Measurements from ENCODE around the gene RSAD1. TPM values are rescaled to one million over a fixed set of nuclear protein-coding genes. Genes with fewer than 3 reads are reported as not detected.

RSAD1 gene
- total and polyA plus RNA-seq, 4 donors, result 17.2 to 54.7 (median 34.5) TPM

DNA sequence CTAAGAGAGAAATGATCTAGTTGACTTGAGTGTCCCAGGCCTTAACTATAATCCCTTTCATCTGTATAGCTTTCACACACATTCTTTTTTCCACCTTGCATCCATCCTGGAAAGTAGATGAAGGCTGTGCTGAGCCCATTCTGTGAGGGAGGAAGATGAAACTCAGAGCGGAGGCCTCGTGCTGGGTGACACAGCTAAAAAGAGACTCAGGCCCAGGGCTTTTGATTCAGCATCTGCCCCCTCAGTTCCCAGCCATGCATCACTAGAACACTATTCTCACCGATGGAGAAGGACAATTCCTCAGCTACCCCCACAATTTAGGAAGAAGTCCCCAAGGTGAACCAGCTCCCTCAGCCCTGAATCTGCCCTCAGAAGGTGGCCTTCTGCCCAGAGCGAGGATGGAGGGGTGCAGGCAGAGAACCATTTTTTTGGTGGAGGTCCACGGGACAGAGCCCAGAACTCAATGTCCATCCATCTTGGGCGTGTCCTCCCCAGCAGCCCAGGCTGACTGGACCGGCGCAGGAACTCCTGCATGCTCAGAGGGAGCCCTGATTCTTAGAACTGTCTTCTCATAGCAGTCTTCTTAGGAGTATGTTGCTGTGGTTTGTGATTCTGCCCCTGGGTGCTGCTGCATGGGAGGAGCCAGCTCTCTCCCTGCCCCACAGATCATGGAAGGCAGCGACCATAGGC is 23.8 kb downstream of the RSAD1 start:
- no peaks in the 10 kb centered on the region for H3K36me3 ChIP-seq (ENCODE audit: control insufficient read depth, insufficient read depth, low read length)
- no peak overlapping the region for H3K4me3 ChIP-seq (ENCODE audit: low read depth, low read length)
- H3K4me1 ChIP-seq (ENCODE audit: control insufficient read depth, insufficient read depth, low read length), result no peaks in the 10 kb centered on the region
- H3K27ac ChIP-seq (ENCODE audit: low read depth, low read length), result no peak overlapping the region
- no peaks in the 10 kb centered on the region for H3K27me3 ChIP-seq (ENCODE audit: control insufficient read depth, insufficient read depth, low read length)
- no peaks in the 10 kb centered on the region for H3K9me3 ChIP-seq (ENCODE audit: control insufficient read depth, insufficient read depth, low read length)
- DNase-seq (ENCODE audit: low read depth in 4 of 6, low spot score in 6 of 6), result no peak
- 91% methylated on average over 7 of the region's 9 CpGs for WGBS (ENCODE audit: insufficient coverage)

DNA sequence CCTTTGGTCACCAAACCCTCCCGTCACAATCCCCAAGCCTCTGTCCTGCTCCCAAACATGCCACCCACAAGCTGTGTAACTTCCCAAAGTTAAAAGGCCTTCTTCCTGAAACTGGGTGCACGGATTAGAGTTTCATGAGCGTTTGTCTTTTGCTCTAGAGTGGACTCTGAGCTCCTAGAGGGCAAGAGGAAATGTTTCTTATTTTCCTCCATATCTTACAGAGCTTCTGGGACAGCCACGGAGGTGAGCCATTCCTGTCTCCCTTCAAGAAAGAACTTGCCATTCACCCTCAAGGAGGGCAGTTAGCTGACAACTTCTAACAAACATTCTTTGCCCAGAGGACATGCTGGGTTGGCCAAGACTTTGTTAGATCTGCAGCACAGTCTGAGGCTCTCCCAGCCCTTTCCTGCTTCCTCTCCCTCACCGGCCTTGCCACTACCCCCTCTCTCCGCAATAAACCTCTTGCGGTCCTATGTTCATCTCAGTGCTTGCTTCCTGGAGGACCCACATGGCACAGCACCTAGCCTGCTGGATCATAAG is 27.0 kb downstream of the RSAD1 start:
- H3K36me3 ChIP-seq (ENCODE audit: control insufficient read depth, insufficient read depth, low read length), result no peaks in the 10 kb centered on the region
- H3K27me3 ChIP-seq (ENCODE audit: control insufficient read depth, insufficient read depth, low read length), result no peaks in the 10 kb centered on the region
- H3K4me1 ChIP-seq (ENCODE audit: control insufficient read depth, insufficient read depth, low read length), result peaks cover 22% of the 10 kb centered on the region
- no peaks in the 10 kb centered on the region for H3K9me3 ChIP-seq (ENCODE audit: control insufficient read depth, insufficient read depth, low read length)
- 78% methylated on average over 4 of the region's 7 CpGs for WGBS (ENCODE audit: insufficient coverage)
- no peak overlapping the region for H3K27ac ChIP-seq (ENCODE audit: low read depth, low read length)
- no peak overlapping the region for H3K4me3 ChIP-seq (ENCODE audit: low read depth, low read length)
- DNase-seq (ENCODE audit: low read depth in 4 of 6, low spot score in 6 of 6), result no peak

DNA sequence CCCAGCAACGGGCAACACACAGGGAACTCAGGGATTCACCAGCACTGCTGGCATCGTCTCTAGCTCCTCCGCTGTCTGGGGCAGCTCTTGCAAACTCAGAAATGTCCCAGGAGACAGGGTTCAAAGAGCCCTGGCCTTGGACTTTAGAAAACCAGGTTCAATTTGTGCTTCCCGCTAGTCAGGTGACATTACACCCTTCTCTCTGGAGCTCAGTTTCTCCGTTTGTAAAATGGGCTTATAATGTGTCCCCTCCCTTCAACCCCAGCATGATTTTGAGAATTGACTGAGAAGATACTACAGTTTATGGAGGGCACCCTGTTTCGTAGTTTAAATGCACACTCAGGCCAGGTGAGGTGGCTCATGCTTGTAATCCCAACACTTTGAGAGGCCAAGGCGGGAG is 27.6 kb downstream of the RSAD1 start:
- WGBS (ENCODE audit: insufficient coverage), result 89% methylated on average over 4 of the region's 7 CpGs
- Histone ChIP-seq H3K9me3 (ENCODE audit: control insufficient read depth, insufficient read depth, low read length) (no peaks in the 10 kb centered on the region), H3K27ac (ENCODE audit: low read depth, low read length) (no peak overlapping the region), H3K36me3 (ENCODE audit: control insufficient read depth, insufficient read depth, low read length) (no peaks in the 10 kb centered on the region), H3K4me3 (ENCODE audit: low read depth, low read length) (no peak overlapping the region), H3K4me1 (ENCODE audit: control insufficient read depth, insufficient read depth, low read length) (peaks cover 22% of the 10 kb centered on the region), H3K27me3 (ENCODE audit: control insufficient read depth, insufficient read depth, low read length) (no peaks in the 10 kb centered on the region)
- no peak for DNase-seq (ENCODE audit: low read depth in 4 of 6, low spot score in 6 of 6)

DNA sequence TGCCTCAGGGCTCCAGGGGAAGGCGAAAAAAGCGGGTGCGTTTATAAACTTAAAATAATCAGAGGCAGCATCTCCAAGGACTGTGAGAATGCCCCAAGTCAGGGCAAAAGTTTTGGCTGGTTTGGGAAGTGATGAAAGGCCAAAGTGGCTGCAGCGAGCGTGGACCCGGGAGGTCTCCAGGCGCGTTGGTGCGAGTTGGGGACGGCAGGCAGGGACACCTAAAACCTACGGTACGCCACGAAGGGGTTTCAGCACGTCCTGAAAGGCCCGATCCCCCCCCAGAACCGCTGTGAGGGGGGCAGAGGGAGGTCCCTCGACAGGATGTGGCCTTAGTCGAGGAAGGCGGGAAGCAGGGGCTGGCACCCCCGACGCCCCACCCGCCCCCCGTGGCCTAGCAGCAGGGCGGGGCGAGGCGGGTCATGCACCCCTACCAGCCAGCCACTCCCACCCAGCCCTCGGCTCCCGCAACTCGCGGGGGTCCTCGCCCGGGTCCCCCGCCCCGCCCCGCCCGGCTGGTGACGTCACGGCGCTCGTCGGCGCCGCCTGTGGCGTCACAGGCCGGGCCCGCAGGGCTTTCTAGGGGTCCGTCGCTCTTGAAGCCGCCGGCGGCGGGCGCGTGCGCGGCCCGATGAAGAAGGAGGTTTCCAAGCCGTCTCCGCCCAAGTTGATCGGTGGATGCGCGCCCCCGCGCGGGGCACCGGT is 29.4 kb downstream of the RSAD1 start, which contains the start of gene MYCBPAP:
Gene MYCBPAP (plus strand): TSS at position 569 of the 702 bp plus-strand sequence. CDS start 236 bp downstream, outside the sequence.
- Histone ChIP-seq H3K4me3 (ENCODE audit: low read depth, low read length) (peak within 1 kb of the TSS; percentile 62), H3K4me1 (ENCODE audit: control insufficient read depth, insufficient read depth, low read length) (peaks cover 22% of the 10 kb centered on the region), H3K36me3 (ENCODE audit: control insufficient read depth, insufficient read depth, low read length) (no peaks in the 10 kb centered on the region), H3K9me3 (ENCODE audit: control insufficient read depth, insufficient read depth, low read length) (no peaks in the 10 kb centered on the region), H3K27me3 (ENCODE audit: control insufficient read depth, insufficient read depth, low read length) (no peaks in the 10 kb centered on the region), H3K27ac (ENCODE audit: low read depth, low read length) (peak within 1 kb of the TSS; percentile 69)
- WGBS (ENCODE audit: insufficient coverage), result 6% methylated on average over 62 of the region's 66 CpGs
- DNase-seq (ENCODE audit: low read depth in 4 of 6, low spot score in 6 of 6), result peak; percentile 62 to 95 (median 79)

DNA sequence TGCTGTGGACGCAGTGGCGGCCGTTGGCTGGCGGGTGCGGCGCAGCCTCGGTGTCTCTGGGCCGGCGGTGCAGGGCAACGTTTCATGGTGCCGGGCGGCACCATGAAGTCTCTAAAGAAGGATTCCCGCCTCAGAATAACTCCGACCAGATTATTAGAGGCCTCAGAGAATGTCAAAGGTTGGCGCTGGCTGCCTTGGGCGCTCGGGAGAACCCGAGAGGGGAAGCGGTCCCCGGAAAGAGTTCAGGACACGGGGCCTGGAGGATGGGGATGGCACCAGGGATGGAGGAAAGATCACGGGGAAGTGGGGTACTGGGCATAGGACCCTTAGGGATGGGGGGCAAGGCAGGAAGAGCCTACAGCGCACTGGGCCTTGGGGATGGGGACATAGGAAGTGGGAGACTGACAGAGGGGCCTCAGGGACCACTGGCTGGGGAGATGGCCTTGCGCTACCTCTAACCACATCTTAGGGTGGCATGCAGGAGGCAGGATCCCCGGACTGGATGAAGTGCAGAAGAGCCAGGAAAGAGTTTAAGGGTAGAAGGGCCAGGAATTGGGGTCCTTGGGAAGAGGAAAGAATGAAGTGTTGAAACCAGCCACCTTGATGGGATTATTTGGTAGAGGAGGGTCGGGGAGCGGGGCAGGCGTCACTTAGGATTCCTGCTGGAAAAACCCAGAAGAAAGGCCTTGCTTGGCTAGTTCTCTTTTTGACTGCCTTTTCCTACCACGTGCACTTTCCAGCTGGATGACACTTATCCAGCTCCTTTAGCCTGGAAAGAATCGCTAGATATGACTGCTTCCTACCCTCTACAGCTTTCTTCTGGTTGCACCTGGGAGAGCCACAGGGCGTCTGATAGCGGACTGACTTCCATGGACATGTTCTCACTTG is 30.2 kb downstream of the RSAD1 start:
- WGBS (ENCODE audit: insufficient coverage), result 25% methylated on average over 32 of the region's 32 CpGs
- peak in 1 of 6 donors; percentile 9 for DNase-seq (ENCODE audit: low read depth in 4 of 6, low spot score in 6 of 6)
- Histone ChIP-seq H3K27ac (ENCODE audit: low read depth, low read length) (peak overlapping the region; percentile 69), H3K4me3 (ENCODE audit: low read depth, low read length) (peak overlapping the region; percentile 62), H3K36me3 (ENCODE audit: control insufficient read depth, insufficient read depth, low read length) (no peaks in the 10 kb centered on the region), H3K27me3 (ENCODE audit: control insufficient read depth, insufficient read depth, low read length) (no peaks in the 10 kb centered on the region), H3K4me1 (ENCODE audit: control insufficient read depth, insufficient read depth, low read length) (peaks cover 22% of the 10 kb centered on the region), H3K9me3 (ENCODE audit: control insufficient read depth, insufficient read depth, low read length) (no peaks in the 10 kb centered on the region)

DNA sequence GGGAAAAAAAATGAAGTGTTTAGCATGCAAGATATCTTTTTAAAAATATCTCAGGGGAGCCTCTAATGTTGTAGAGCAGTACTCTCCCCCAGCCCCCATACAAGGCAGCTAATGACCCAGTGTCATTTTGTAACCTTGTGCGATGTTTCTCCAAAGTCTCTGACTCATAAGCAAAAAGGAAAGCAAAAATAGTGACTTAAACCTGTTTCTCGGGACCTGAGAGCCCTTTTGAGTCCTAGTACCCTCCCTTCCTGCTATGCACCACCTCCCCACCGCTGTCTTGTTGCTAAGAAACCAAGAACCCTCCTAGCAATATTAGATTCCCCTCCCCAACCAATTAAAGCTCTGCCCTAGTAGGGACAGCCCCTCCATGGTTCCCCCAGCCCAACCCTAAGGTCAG is 32.4 kb downstream of the RSAD1 start:
- no peak overlapping the region for H3K27ac ChIP-seq (ENCODE audit: low read depth, low read length)
- no peak overlapping the region for H3K4me3 ChIP-seq (ENCODE audit: low read depth, low read length)
- H3K27me3 ChIP-seq (ENCODE audit: control insufficient read depth, insufficient read depth, low read length), result no peaks in the 10 kb centered on the region
- 40% methylated on average over 3 of the region's 3 CpGs for WGBS (ENCODE audit: insufficient coverage)
- no peaks in the 10 kb centered on the region for H3K36me3 ChIP-seq (ENCODE audit: control insufficient read depth, insufficient read depth, low read length)
- DNase-seq (ENCODE audit: low read depth in 4 of 6, low spot score in 6 of 6), result no peak
- no peaks in the 10 kb centered on the region for H3K9me3 ChIP-seq (ENCODE audit: control insufficient read depth, insufficient read depth, low read length)
- peaks cover 28% of the 10 kb centered on the region for H3K4me1 ChIP-seq (ENCODE audit: control insufficient read depth, insufficient read depth, low read length)

DNA sequence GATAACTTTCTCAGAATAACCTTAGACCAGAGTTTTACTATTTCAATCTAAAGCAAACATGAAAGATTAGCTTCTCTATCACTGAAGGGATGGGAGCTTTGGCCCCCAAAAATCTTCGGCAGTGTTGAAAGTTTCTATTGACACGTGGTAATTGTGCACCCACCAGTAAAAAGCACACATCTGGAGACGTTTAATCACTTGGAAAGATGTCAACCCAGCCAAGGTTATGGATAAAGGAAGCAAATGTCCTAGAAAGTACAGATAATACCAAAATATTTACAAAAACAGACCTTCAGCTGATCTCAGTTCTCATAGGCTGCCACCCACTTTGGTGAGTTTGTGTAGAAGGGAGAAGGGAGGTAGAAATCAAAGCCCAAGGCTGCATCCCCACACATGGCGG is 34.8 kb downstream of the RSAD1 start:
- H3K4me1 ChIP-seq (ENCODE audit: control insufficient read depth, insufficient read depth, low read length), result peaks cover 27% of the 10 kb centered on the region
- WGBS (ENCODE audit: insufficient coverage), result no CpG with 5 or more reads among the region's 4 CpGs
- no peak overlapping the region for H3K27ac ChIP-seq (ENCODE audit: low read depth, low read length)
- no peaks in the 10 kb centered on the region for H3K36me3 ChIP-seq (ENCODE audit: control insufficient read depth, insufficient read depth, low read length)
- no peaks in the 10 kb centered on the region for H3K9me3 ChIP-seq (ENCODE audit: control insufficient read depth, insufficient read depth, low read length)
- no peak overlapping the region for H3K4me3 ChIP-seq (ENCODE audit: low read depth, low read length)
- DNase-seq (ENCODE audit: low read depth in 4 of 6, low spot score in 6 of 6), result no peak
- H3K27me3 ChIP-seq (ENCODE audit: control insufficient read depth, insufficient read depth, low read length), result no peaks in the 10 kb centered on the region

DNA sequence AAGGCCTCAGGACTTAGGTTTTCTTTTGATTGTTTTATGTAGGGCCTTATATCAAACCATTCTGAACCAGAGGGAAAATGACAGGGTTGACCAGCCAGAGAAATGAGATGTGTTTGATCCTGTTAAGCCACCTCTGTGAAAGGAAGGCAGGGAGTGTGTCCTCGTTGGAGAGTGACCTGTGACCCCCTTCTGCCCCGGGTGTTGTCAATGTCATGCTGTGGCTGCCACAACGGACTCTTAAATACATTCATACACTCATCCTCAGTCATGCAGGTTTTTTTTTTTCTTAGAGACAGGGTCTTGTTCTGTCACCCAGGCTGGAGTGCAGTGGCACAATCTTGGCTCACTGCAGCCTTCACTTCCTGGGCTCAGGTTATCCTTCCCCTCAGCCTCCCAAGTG is 35.7 kb downstream of the RSAD1 start:
- no peak for DNase-seq (ENCODE audit: low read depth in 4 of 6, low spot score in 6 of 6)
- H3K9me3 ChIP-seq (ENCODE audit: control insufficient read depth, insufficient read depth, low read length), result no peaks in the 10 kb centered on the region
- peaks cover 23% of the 10 kb centered on the region for H3K4me1 ChIP-seq (ENCODE audit: control insufficient read depth, insufficient read depth, low read length)
- H3K27me3 ChIP-seq (ENCODE audit: control insufficient read depth, insufficient read depth, low read length), result no peaks in the 10 kb centered on the region
- H3K4me3 ChIP-seq (ENCODE audit: low read depth, low read length), result no peak overlapping the region
- H3K36me3 ChIP-seq (ENCODE audit: control insufficient read depth, insufficient read depth, low read length), result no peaks in the 10 kb centered on the region
- no peak overlapping the region for H3K27ac ChIP-seq (ENCODE audit: low read depth, low read length)
- 24% methylated on average over 2 of the region's 3 CpGs for WGBS (ENCODE audit: insufficient coverage)

DNA sequence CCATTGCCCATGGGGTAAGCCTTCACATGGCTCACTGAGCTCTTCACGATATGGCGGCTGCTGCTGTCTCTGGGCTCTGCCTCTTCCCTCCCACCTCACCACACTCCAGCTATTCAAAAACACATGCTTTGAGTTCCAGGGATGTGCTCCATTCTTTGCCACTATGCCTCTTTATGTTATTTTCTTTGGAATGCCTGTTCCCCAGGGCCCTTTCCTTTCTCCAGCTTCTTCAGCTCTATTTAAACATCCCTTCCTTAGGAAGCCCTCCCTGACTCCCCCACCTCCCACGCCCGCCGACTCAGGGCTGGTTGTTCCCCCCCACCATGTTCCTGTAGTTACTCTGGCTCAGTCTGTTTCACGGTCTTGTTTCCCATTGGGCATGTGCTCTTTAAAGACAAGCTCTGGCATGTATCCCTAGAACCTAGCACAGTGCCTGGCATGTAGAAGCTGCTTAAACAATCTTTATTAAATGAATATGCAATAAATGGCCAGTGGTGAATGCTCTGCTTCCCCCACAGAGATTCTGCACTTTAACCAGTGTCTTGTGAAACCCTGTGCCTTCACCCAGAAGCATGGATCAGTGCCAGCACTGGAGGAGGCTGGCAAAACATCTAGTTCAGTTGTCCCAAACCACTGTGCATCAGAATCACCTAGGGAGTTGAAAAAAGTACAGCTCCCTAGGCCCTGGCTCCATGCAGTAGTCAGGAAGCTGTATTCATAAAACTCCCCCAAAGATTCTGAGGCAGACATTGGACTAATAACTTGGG is 36.5 kb downstream of the RSAD1 start:
- Histone ChIP-seq H3K27ac (ENCODE audit: low read depth, low read length) (no peak overlapping the region), H3K27me3 (ENCODE audit: control insufficient read depth, insufficient read depth, low read length) (no peaks in the 10 kb centered on the region), H3K9me3 (ENCODE audit: control insufficient read depth, insufficient read depth, low read length) (no peaks in the 10 kb centered on the region), H3K4me1 (ENCODE audit: control insufficient read depth, insufficient read depth, low read length) (peaks cover 17% of the 10 kb centered on the region), H3K4me3 (ENCODE audit: low read depth, low read length) (no peak overlapping the region), H3K36me3 (ENCODE audit: control insufficient read depth, insufficient read depth, low read length) (no peaks in the 10 kb centered on the region)
- DNase-seq (ENCODE audit: low read depth in 4 of 6, low spot score in 6 of 6), result peak in 1 of 6 donors; percentile 38
- 36% methylated on average over 5 of the region's 6 CpGs for WGBS (ENCODE audit: insufficient coverage)
